AG09309 (cell line): ENCODE measurements around the gene CFAP97D1.

Experiments
- DNase-seq: peaks from one replicate; pipeline ENCODE4 v3.0.0-alpha.2; 2010; ENCODE audit warnings: low read depth
- H3K4me3 ChIP-seq: 2 replicates; pipeline ENCODE4 v1.5.1; 2011; ENCODE audit warnings: mild to moderate bottlenecking, low read depth, low read length, moderate library complexity; ENCODE audit not compliant: control insufficient read depth
- TF ChIP-seq, protein P1 (sequence below): IDR thresholded peaks from 2 replicates; pipeline ENCODE4 v1.5.1; 2011; ENCODE audit warnings: mild to moderate bottlenecking, low read depth, low read length, inconsistent platforms; ENCODE audit not compliant: insufficient read depth, control insufficient read depth; ENCODE audit errors: missing control alignments

The CFAP97D1 gene

GRCh38 chr17:43780135-43780534, at the start of gene CFAP97D1:
Gene CFAP97D1, plus strand, starts transcription at chr17:43780435. Its CDS starts 28 bp downstream, at chr17:43780463.
- TF ChIP-seq, protein P1, sequence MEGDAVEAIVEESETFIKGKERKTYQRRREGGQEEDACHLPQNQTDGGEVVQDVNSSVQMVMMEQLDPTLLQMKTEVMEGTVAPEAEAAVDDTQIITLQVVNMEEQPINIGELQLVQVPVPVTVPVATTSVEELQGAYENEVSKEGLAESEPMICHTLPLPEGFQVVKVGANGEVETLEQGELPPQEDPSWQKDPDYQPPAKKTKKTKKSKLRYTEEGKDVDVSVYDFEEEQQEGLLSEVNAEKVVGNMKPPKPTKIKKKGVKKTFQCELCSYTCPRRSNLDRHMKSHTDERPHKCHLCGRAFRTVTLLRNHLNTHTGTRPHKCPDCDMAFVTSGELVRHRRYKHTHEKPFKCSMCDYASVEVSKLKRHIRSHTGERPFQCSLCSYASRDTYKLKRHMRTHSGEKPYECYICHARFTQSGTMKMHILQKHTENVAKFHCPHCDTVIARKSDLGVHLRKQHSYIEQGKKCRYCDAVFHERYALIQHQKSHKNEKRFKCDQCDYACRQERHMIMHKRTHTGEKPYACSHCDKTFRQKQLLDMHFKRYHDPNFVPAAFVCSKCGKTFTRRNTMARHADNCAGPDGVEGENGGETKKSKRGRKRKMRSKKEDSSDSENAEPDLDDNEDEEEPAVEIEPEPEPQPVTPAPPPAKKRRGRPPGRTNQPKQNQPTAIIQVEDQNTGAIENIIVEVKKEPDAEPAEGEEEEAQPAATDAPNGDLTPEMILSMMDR, result no peak
- DNase-seq, result no peak
- peak within 1 kb of the TSS; percentile 50 for H3K4me3 ChIP-seq

- H3K4me3 ChIP-seq, result no peak overlapping the region
- TF ChIP-seq, protein P1, result no peak
- peak; percentile 64 for DNase-seq
Observed at GRCh38 chr17:43732958-43733357, 47.3 kb upstream of the CFAP97D1 start.

DNA sequence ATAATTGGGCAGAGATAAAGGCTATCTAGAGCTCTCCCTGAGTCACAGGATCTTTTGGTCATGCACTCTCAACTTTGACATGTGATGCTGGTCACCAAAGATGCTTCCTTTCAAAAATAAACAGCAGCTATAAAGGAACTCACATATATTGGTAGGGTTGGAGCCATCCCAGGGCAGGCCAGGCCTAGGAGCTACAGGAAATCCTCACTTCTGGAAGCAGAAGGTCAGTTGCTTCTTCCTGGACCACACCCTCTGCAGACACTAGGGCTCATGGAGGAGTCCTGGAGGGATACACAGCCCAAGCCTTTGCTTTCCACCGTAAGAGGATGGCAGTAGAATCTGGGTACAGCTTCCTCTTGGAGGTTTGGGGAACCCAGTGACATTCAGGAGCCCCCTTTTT, 46.3 kb upstream of the CFAP97D1 start:
- DNase-seq, result no peak
- no peak overlapping the region for H3K4me3 ChIP-seq
- TF ChIP-seq, protein P1, result no peak

GRCh38 chr17:43734376-43734775, 45.9 kb upstream of the CFAP97D1 start:
- peak; percentile 85 for DNase-seq
- H3K4me3 ChIP-seq, result no peak overlapping the region
- TF ChIP-seq, protein P1, result no peak

GRCh38 chr17:43736389-43736788, 43.8 kb upstream of the CFAP97D1 start:
- no peak overlapping the region for H3K4me3 ChIP-seq
- TF ChIP-seq, protein P1, result no peak
- no peak for DNase-seq

DNA sequence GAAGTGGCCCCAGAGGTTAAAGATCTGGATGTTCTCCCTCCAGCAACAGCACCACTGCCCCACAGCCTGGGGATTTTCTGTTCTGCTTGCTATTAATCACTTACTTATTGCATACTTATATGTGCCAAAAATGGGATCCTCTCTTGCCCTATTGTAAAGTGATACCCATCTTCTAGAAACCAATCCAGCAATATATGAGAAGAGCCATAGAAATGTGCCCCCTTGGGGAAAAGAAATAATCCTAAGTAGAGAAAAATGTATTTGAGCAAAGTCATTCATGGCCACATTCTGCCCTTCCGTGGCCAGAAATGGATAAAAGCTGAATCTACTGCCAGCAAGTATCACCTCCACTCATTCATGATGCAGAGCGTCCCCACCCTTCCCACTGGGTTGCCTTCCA, 42.5 kb upstream of the CFAP97D1 start:
- DNase-seq, result no peak
- H3K4me3 ChIP-seq, result no peak overlapping the region
- TF ChIP-seq, protein P1, result no peak

GRCh38 chr17:43740541-43740940, 39.7 kb upstream of the CFAP97D1 start:
- DNase-seq, result no peak
- TF ChIP-seq, protein P1, result no peak
- no peak overlapping the region for H3K4me3 ChIP-seq
